ENCODE data around the gene AVL9.
"Not testable (repeated sequence)": the region's sequence is repeated elsewhere in the genome, so short reads cannot be mapped to it uniquely, and the experiment has no call there.

The AVL9 gene

GRCh38 chr7:32496052-32496813 is 944 bp downstream of the AVL9 start:
- DNase-seq (ENCODE audit: low read depth): no peak

- not testable (repeated sequence) for DNase-seq (ENCODE audit: low read depth)
Observed at GRCh38 chr7:32499755-32500154, 4.5 kb downstream of the AVL9 start.

- not testable (repeated sequence) for DNase-seq (ENCODE audit: low read depth)
Observed at GRCh38 chr7:32500216-32500615, 4.9 kb downstream of the AVL9 start.

GRCh38 chr7:32500922-32501341 is 5.6 kb downstream of the AVL9 start:
- no peak for DNase-seq (ENCODE audit: low read depth)

- DNase-seq (ENCODE audit: low read depth): no peak
Observed at GRCh38 chr7:32501522-32501921, 6.2 kb downstream of the AVL9 start.

- no peak for DNase-seq (ENCODE audit: low read depth)
Observed at GRCh38 chr7:32502728-32503127, 7.4 kb downstream of the AVL9 start.

- no peak for DNase-seq (ENCODE audit: low read depth)
Observed at GRCh38 chr7:32506266-32507054, 11.2 kb downstream of the AVL9 start.

GRCh38 chr7:32507414-32507813 is 12.1 kb downstream of the AVL9 start:
- no peak for DNase-seq (ENCODE audit: low read depth)

GRCh38 chr7:32511791-32512190 is 16.5 kb downstream of the AVL9 start:
- DNase-seq (ENCODE audit: low read depth): no peak

- no peak for DNase-seq (ENCODE audit: low read depth)
Observed at GRCh38 chr7:32513210-32513609, 17.9 kb downstream of the AVL9 start.

GRCh38 chr7:32515890-32516550 is 20.7 kb downstream of the AVL9 start:
- DNase-seq (ENCODE audit: low read depth): no peak

- DNase-seq (ENCODE audit: low read depth): no peak
Observed at GRCh38 chr7:32516551-32517100, 21.3 kb downstream of the AVL9 start.

GRCh38 chr7:32518534-32519140 is 23.3 kb downstream of the AVL9 start:
- DNase-seq (ENCODE audit: low read depth): no peak

- no peak for DNase-seq (ENCODE audit: low read depth)
Observed at GRCh38 chr7:32519763-32520162, 24.5 kb downstream of the AVL9 start.

- no peak for DNase-seq (ENCODE audit: low read depth)
Observed at GRCh38 chr7:32522746-32523530, 27.6 kb downstream of the AVL9 start.

- no peak for DNase-seq (ENCODE audit: low read depth)
Observed at GRCh38 chr7:32524631-32525030, 29.3 kb downstream of the AVL9 start.

- no peak for DNase-seq (ENCODE audit: low read depth)
Observed at GRCh38 chr7:32525839-32526238, 30.6 kb downstream of the AVL9 start.

- DNase-seq (ENCODE audit: low read depth): no peak
Observed at GRCh38 chr7:32531402-32531801, 36.1 kb downstream of the AVL9 start.

- DNase-seq (ENCODE audit: low read depth): no peak
Observed at GRCh38 chr7:32532086-32532485, 36.8 kb downstream of the AVL9 start.

GRCh38 chr7:32532716-32533115 is 37.4 kb downstream of the AVL9 start:
- DNase-seq (ENCODE audit: low read depth): no peak

- no peak for DNase-seq (ENCODE audit: low read depth)
Observed at GRCh38 chr7:32533276-32534029, 38.2 kb downstream of the AVL9 start.
